Lower leg skin (tissue), 3 donors: ENCODE results near the gene RGN.

Experiments
- POLR2A ChIP-seq, 2 donors: fragments of 450-650 bp; IDR thresholded peaks; one replicate each; pipeline ENCODE4 v1.6.1; 2016 to 2017; ENCODE audit warnings: antibody characterized with exemption in 2 of 2, mild to moderate bottlenecking in 1 of 2, moderate library complexity in 1 of 2
- TF ChIP-seq, protein P1 (sequence below), 3 donors: fragments of 450-650 bp; IDR thresholded peaks; one replicate each; pipeline ENCODE4 v1.5.1; 2016; ENCODE audit warnings: antibody characterized with exemption in 3 of 3, mild to moderate bottlenecking in 3 of 3, moderate library complexity in 2 of 3

- TF ChIP-seq, protein P1, sequence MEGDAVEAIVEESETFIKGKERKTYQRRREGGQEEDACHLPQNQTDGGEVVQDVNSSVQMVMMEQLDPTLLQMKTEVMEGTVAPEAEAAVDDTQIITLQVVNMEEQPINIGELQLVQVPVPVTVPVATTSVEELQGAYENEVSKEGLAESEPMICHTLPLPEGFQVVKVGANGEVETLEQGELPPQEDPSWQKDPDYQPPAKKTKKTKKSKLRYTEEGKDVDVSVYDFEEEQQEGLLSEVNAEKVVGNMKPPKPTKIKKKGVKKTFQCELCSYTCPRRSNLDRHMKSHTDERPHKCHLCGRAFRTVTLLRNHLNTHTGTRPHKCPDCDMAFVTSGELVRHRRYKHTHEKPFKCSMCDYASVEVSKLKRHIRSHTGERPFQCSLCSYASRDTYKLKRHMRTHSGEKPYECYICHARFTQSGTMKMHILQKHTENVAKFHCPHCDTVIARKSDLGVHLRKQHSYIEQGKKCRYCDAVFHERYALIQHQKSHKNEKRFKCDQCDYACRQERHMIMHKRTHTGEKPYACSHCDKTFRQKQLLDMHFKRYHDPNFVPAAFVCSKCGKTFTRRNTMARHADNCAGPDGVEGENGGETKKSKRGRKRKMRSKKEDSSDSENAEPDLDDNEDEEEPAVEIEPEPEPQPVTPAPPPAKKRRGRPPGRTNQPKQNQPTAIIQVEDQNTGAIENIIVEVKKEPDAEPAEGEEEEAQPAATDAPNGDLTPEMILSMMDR (IDR thresholded peaks at IDR 0.05), result no peak
- no peak for TF ChIP-seq POLR2A (IDR thresholded peaks at IDR 0.05)
Measured at GRCh38 chrX:47101206-47101605, 23.0 kb downstream of the RGN start.
